ENCODE data around the gene CNTFR.
A peak's percentile ranks its signal among the peaks of the same experiment; 100 is the strongest.

The CNTFR gene

DNA sequence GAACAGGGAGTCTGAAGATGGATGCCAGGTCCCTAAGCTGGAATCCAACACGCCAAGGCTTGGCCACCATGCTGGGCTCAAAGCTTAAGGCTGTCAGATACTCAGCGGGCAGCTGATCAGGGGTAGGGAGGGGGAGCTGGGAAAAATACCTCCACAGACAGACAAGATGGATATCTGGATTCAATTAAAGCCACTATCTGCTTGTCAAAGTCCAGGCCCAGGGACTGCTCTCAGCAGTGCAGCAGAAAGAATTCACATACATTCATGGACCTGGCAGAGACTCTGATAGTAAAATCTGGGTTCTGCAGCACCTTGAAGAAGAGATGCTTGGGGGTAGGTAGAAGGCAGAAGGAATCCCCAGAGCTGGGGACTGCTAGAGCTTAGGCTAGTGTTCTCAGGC is 25.6 kb upstream of the CNTFR start:
- TF ChIP-seq, protein P1, sequence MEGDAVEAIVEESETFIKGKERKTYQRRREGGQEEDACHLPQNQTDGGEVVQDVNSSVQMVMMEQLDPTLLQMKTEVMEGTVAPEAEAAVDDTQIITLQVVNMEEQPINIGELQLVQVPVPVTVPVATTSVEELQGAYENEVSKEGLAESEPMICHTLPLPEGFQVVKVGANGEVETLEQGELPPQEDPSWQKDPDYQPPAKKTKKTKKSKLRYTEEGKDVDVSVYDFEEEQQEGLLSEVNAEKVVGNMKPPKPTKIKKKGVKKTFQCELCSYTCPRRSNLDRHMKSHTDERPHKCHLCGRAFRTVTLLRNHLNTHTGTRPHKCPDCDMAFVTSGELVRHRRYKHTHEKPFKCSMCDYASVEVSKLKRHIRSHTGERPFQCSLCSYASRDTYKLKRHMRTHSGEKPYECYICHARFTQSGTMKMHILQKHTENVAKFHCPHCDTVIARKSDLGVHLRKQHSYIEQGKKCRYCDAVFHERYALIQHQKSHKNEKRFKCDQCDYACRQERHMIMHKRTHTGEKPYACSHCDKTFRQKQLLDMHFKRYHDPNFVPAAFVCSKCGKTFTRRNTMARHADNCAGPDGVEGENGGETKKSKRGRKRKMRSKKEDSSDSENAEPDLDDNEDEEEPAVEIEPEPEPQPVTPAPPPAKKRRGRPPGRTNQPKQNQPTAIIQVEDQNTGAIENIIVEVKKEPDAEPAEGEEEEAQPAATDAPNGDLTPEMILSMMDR (IDR thresholded peaks at IDR 0.05; ENCODE audit: control insufficient read depth, insufficient read depth, low read depth, low read length, missing control alignments), result no peak
- no peak for DNase-seq (ENCODE audit: low read depth)
- H3K4me3 ChIP-seq (ENCODE audit: control insufficient read depth, low read depth, low read length), result no peak overlapping the region

DNA sequence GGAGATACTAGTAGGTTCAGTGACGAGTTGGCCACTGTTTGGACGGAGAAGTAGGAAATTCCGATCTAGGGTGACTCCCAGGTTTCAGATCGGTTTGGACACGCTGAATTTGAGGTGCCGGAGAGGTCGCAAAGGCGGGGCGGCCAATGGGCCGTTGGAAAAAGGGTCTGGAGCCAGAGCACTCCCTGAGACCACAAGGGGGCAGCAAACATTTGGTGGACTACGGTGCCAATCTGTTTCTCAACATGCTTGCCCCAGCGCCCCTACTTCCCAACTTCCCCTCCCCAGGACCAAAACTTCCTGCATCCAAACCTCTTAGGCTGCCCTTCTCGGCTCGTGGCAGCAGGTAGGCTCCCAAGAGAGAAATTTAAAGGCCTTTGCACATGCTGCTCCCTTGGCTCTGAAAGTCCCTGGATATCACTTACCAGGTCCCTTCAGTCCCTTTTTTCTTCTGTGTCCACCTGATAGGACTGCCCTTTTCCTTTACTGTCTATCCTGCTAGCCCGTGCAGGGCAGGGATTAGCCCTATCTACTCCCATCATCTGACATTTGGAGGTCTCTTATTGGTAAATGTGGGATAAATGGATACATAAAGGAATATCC is 23.4 kb upstream of the CNTFR start:
- TF ChIP-seq, protein P1 (IDR thresholded peaks at IDR 0.05; ENCODE audit: control insufficient read depth, insufficient read depth, low read depth, low read length, missing control alignments), result peak; percentile 89
- peak overlapping the region; percentile 62 for H3K4me3 ChIP-seq (ENCODE audit: control insufficient read depth, low read depth, low read length)
- DNase-seq (ENCODE audit: low read depth), result peak; percentile 23

DNA sequence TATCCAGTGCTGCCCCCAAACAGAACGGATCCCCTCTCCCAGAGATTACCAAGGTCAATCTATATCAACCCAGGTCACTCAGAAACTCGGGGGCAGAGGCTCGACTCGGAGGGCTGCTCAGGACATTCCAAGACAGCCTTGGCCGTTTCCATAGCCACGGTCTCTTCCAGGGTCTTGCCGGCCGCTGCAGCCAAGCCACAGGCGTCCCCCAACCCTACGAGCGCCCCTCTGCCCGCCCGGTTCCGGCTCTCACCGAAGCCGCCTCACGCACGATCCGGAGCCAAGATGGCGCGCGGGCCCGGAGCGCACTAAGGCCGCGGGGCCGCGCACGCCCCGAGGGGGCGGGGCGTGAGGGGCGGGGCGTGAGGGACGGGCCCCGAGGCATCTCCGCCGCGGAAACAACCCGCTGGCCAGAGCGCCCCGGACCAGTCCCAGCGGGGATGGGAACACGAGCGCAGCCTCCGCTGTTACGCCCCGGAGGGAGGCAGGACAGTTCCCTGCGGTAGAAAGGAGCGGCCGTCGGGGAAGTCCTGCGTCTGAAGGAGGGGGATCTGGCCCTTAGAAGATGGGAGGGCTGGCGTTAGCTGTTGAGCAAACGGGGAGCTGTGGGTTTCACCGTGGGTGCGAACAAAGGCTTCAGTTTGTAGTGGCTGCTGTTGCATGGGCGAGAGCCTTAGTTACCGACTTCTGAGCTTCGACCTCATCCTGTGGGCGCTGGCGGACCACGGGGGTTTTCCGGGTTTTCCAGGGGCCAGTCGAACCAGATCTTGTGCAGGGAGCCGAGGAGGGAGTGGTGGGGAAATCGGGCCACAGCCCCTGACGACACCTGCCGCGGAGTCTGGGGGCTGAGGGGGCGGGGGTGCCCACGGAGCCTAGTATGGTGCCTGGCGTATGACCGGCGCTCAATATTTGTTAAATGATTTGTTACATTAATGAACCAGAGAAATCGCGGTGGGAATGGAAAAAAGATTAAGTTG is 22.6 kb upstream of the CNTFR start, which contains the start of gene RPP25L:
Gene RPP25L, minus strand, starts transcription at position 287 of the 977 bp plus-strand sequence. CDS start 801 bp downstream, outside the sequence.
- TF ChIP-seq, protein P1 (IDR thresholded peaks at IDR 0.05; ENCODE audit: control insufficient read depth, insufficient read depth, low read depth, low read length, missing control alignments), result no peak
- DNase-seq (ENCODE audit: low read depth), result peak; percentile 29
- peak within 1 kb of the TSS; percentile 62 for H3K4me3 ChIP-seq (ENCODE audit: control insufficient read depth, low read depth, low read length)

DNA sequence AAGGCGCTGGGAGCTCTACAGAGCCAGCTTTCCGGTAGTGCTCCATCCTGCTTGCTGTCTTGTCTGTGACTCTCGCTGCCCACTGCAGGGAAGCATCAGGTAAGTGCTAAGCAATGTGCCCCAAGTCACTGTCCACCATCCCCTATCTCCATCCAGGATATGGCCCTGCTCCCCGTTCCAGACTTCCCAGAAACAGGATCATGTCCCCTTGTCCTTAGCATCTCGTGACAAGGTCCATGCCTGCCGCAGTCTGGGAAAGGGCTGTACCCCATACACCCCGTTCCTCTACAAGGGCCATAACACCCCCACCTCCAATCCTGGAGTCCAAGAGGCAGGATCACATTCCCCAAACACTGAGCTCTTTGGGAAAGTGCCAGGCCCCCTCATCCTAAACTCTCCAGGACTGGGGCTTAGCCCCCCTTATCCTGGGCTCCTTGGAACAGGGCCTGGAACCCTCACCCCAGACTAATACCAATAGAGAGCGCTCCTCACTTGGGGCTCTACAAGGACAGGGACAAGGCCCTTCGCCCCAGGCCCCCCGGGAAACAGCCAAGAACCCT is 21.8 kb upstream of the CNTFR start:
- no peak for DNase-seq (ENCODE audit: low read depth)
- H3K4me3 ChIP-seq (ENCODE audit: control insufficient read depth, low read depth, low read length), result peak overlapping the region; percentile 62
- TF ChIP-seq, protein P1 (IDR thresholded peaks at IDR 0.05; ENCODE audit: control insufficient read depth, insufficient read depth, low read depth, low read length, missing control alignments), result no peak

DNA sequence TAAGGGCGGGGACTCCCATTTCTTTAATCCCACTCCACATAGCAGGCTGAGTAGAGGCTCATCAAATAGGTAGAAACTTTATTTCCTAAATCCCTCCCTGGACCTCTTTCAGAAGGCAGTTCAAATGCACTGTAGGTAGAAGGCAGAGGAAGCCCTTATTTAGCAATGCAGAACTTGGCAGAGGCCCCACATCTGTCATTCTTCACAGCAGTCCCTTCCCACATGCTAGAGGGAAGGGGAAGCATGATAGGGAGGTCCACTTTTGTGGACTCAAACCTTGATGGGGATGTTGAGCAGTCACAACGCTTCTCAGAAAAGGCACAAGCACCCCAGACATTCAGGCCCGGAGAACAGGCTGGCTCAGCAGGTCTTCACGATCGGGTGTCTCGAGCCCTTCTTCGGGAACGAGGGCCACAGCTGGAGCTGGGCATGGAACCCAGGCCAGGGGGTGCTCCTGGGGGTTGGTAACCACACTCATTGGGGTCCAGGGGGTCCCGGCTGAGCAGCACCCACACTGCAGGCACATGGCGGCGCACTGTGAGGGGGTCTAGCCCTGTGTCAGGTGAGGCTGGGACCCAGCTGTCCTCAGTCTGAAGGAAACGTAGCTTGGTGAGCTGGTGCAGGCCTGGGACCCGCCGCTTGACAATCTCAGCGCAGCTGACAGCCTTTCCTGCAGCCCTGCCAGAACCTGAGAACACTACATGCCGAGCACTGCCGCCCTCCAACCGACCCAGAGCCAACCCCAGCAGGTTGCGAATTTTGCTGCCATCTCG is 21.1 kb upstream of the CNTFR start:
- TF ChIP-seq, protein P1 (IDR thresholded peaks at IDR 0.05; ENCODE audit: control insufficient read depth, insufficient read depth, low read depth, low read length, missing control alignments), result no peak
- no peak for DNase-seq (ENCODE audit: low read depth)
- H3K4me3 ChIP-seq (ENCODE audit: control insufficient read depth, low read depth, low read length), result no peak overlapping the region

DNA sequence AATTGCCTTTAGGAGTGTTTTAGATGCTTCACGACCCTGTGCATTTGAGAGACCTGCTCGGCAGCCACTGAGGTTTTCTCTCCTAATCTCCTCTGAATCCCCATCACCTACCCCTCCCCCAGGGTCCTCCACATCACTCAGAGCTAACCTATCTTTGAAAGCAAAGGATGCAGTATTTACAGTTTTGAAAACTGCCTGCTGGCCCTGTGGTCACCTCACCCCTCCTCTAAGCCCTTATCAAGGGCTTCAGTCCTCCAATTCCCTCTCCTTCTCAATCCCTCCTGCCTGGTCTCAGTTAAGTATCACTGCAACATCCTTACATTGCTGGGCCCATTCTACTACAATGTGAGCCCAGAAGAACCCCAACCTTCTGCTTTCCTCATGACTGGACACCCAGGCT is 17.8 kb upstream of the CNTFR start:
- TF ChIP-seq, protein P1 (IDR thresholded peaks at IDR 0.05; ENCODE audit: control insufficient read depth, insufficient read depth, low read depth, low read length, missing control alignments), result no peak
- no peak for DNase-seq (ENCODE audit: low read depth)
- H3K4me3 ChIP-seq (ENCODE audit: control insufficient read depth, low read depth, low read length), result no peak overlapping the region

All from AG09309 (cell line).